Endothelial cell of umbilical vein (primary cell): ENCODE data around the gene ST6GAL1. TPM values are rescaled to one million over a fixed set of nuclear protein-coding genes. Genes with fewer than 3 reads are reported as not detected.

Experiments
- BruUV-seq: library from RNA; stranded (reverse); fragments of 400-500 nt; replicated peaks from 2 replicates; lab custom pipeline; 2021; lab: Mats Ljungman, UMichigan
- CTCF ChIA-PET: fragments of 300-600, 350-600 bp; sonication (Branson Sonifier 250); formaldehyde crosslinking; loops from one replicate; lab custom pipeline; 2021; ENCODE audit warnings: antibody characterized with exemption, inconsistent platforms; lab: Charles Lee
- POLR2A ChIA-PET: fragments of 300-600, 350-600 bp; sonication (Branson Sonifier 250); formaldehyde crosslinking; loops from one replicate; lab custom pipeline; 2021; ENCODE audit warnings: antibody characterized with exemption, inconsistent platforms; lab: Charles Lee
- DNase-seq: peaks from one replicate; pipeline ENCODE4 v3.0.0-alpha.2; 2011; ENCODE audit warnings: low read depth, low spot score
- FAIRE-seq: peaks from 2 replicates; lab custom pipeline; 2011; peaks lifted over from hg19 to GRCh38; lab: Jason Lieb, UNC
- H2AFZ ChIP-seq: 2 replicates; pipeline ENCODE4 v1.6.0; 2012; ENCODE audit warnings: low read depth, low read length, control low read depth, inconsistent platforms
- H3K27ac ChIP-seq: 2 replicates; pipeline ENCODE4 v1.5.1; 2011; ENCODE audit warnings: low read depth, mild to moderate bottlenecking, control low read depth, low read length, moderate library complexity; ENCODE audit not compliant: insufficient read depth
- H3K27me3 ChIP-seq, 2 experiments: 2 replicates each; pipeline versions ENCODE4 v1.6.0 to v1.6.1; 2011; ENCODE audit warnings: low read length in 2 of 2, mixed read lengths in 1 of 2; ENCODE audit not compliant: control insufficient read depth in 2 of 2, insufficient read depth in 2 of 2
- H3K36me3 ChIP-seq, 2 experiments: 2 replicates in 1 of 2; 3 replicates in 1 of 2; pipeline ENCODE4 v1.5.1; 2011; ENCODE audit warnings: low read length in 2 of 2, mild to moderate bottlenecking in 1 of 2, moderate library complexity in 1 of 2; ENCODE audit not compliant: control insufficient read depth in 2 of 2, insufficient read depth in 2 of 2; ENCODE audit errors: extremely low read depth in 1 of 2
- H3K4me1 ChIP-seq: 3 replicates; pipeline ENCODE4 v1.5.1; 2011; ENCODE audit warnings: mild to moderate bottlenecking, low read length; ENCODE audit not compliant: control insufficient read depth, insufficient read depth; ENCODE audit errors: extremely low read depth
- H3K4me2 ChIP-seq: 2 replicates; pipeline ENCODE4 v1.6.1; 2011; ENCODE audit warnings: low read length, control low read depth, mixed read lengths; ENCODE audit not compliant: insufficient read depth
- H3K4me3 ChIP-seq, 3 experiments: fragments of 200-600 bp in 1 of 3; sonication (generic), shearing (Covaris generic) in 1 of 3; replicated peaks in 1 of 3; 2 replicates each; pipeline ENCODE4 v1.5.1; 2011 to 2016; ENCODE audit warnings: control low read depth in 3 of 3, low read length in 3 of 3, mild to moderate bottlenecking in 2 of 3, inconsistent platforms in 1 of 3, low read depth in 1 of 3, moderate library complexity in 1 of 3; ENCODE audit not compliant: insufficient read depth in 1 of 3
- H3K79me2 ChIP-seq: 2 replicates; pipeline ENCODE4 v1.6.0; 2012; ENCODE audit warnings: low read length, inconsistent platforms; ENCODE audit not compliant: control insufficient read depth, insufficient read depth
- H3K9ac ChIP-seq: replicated peaks from 2 replicates; pipeline ENCODE3; 2011; ENCODE audit warnings: low read length, control low read depth; ENCODE audit not compliant: insufficient read depth; ENCODE audit errors: extremely low read depth
- H3K9me1 ChIP-seq: replicated peaks from 3 replicates; pipeline ENCODE4 v1.6.0; 2011; ENCODE audit warnings: mild to moderate bottlenecking, low read length; ENCODE audit not compliant: control insufficient read depth, insufficient read depth; ENCODE audit errors: extremely low read depth
- H3K9me3 ChIP-seq: replicated peaks from 2 replicates; pipeline ENCODE4 v1.5.1; 2012; ENCODE audit warnings: low read length, inconsistent platforms; ENCODE audit not compliant: control insufficient read depth, insufficient read depth
- H4K20me1 ChIP-seq: replicated peaks from 2 replicates; pipeline ENCODE3; 2011; ENCODE audit warnings: mild to moderate bottlenecking, low read length; ENCODE audit not compliant: control insufficient read depth, insufficient read depth; ENCODE audit errors: extremely low read depth
- EZH2 ChIP-seq: IDR thresholded peaks from 2 replicates; pipeline ENCODE4 v1.6.1; 2012; ENCODE audit warnings: borderline replicate concordance, low read depth, mild to moderate bottlenecking, moderate library complexity, low read length, inconsistent platforms; ENCODE audit not compliant: severe bottlenecking
- FOS ChIP-seq: IDR thresholded peaks from 2 replicates; pipeline ENCODE4 v1.6.1; 2011; ENCODE audit warnings: mild to moderate bottlenecking, low read length, moderate library complexity, borderline replicate concordance; ENCODE audit not compliant: insufficient read depth
- GATA2 ChIP-seq: IDR thresholded peaks from 2 replicates; pipeline ENCODE4 v1.7.0; 2011; ENCODE audit warnings: low read depth, mild to moderate bottlenecking, moderate library complexity, mixed read lengths, low read length; ENCODE audit not compliant: insufficient read length, insufficient read depth
- JUN ChIP-seq: IDR thresholded peaks from 2 replicates; pipeline ENCODE4 v1.6.1; 2011; ENCODE audit warnings: borderline replicate concordance, low read depth; ENCODE audit not compliant: insufficient read length, insufficient read depth
- MYC ChIP-seq: IDR thresholded peaks from one replicate; pipeline ENCODE4 v1.6.1; 2011; ENCODE audit warnings: mild to moderate bottlenecking, low read depth, low read length
- POLR2A ChIP-seq: IDR thresholded peaks from 2 replicates; pipeline ENCODE4 v1.6.1; 2012; ENCODE audit warnings: low read depth, mild to moderate bottlenecking, control low read depth, low read length
- POLR2AphosphoS5 ChIP-seq: IDR thresholded peaks from 2 replicates; pipeline ENCODE4 v1.6.1; 2012; ENCODE audit warnings: low read depth, mild to moderate bottlenecking, control low read depth, low read length, moderate library complexity; ENCODE audit not compliant: insufficient read depth
- dilution Hi-C: fragments of 300-500 bp; cut with MboI; formaldehyde crosslinking; loops from one replicate; pipeline ENCODE4 v1.15.0; 2019; ENCODE audit warnings: low sequenced_read_pairs; ENCODE audit not compliant: extremely low pct_ligation_motif_present
- intact Hi-C: fragments of 100-400 bp; cut with micrococcal nuclease; formaldehyde crosslinking; loops from one replicate; pipeline ENCODE4 v1.10.0; 2022
- polyA plus RNA-seq, 4 experiments: library from polyadenylated mRNA; depleted of rRNA in 3 of 4; stranded (reverse) in 3 of 4; unstranded in 1 of 4; fragments of >200 nt; gene quantifications; 2 replicates each; pipeline versions ENCODE4 v1.2.1 to v1.2.3, GENCODE V29; 2011 to 2012; ENCODE audit warnings: missing spikeins in 1 of 4
- total RNA-seq: library from RNA; stranded (reverse); gene quantifications from 2 replicates; pipeline ENCODE4 v1.2.3, GENCODE V29; 2021
- TF ChIP-seq, protein P1 (sequence below): IDR thresholded peaks from 2 replicates; pipeline ENCODE4 v1.6.1; 2011; ENCODE audit not compliant: insufficient read depth, insufficient read length
- TF ChIP-seq, protein P2 (sequence below), 2 donors: IDR thresholded peaks; 1 replicate in 1 of 2; 2 replicates in 1 of 2; pipeline ENCODE4 v1.5.1; 2011; ENCODE audit warnings: low read length in 2 of 2, mild to moderate bottlenecking in 2 of 2, moderate library complexity in 2 of 2, control low read depth in 1 of 2, inconsistent platforms in 1 of 2, low read depth in 1 of 2; ENCODE audit not compliant: insufficient read depth in 1 of 2; ENCODE audit errors: extremely low read depth in 1 of 2

The ST6GAL1 gene
- total and polyA plus RNA-seq, 2 donors (not counting 3 experiments of a cell fraction or from before 2014, with no cell fraction given), result 63.9 to 101 TPM

DNA sequence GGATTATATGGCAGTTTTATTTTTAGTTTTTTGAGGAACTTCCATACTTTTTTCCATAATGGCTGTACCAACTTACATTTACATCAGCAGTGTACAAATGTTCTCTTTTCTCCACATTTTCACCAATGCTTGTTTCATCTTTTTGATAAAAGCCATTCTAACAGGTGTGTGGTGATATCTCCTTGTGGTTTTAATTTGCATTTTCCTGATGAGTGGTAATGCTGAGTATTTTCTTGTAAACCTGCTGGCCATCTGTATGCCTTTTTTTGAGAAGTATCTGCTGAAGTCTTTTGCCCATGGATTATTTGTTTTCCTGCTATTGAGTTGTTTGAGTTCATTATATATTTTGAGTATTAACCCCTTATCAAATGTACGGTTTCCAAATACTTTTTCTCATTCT, 158.4 kb downstream of the ST6GAL1 start:
- FAIRE-seq (no peak), DNase-seq (no peak)
- dilution Hi-C loops (no loop called here), intact Hi-C loops (loop anchor here (10.0 kb wide), 1 partner anchor 984 kb away; the partner anchor contains the start of gene ETV5)
- ChIA-PET CTCF (no interaction called here), POLR2A (no interaction called here)
- Histone ChIP-seq H3K36me3 (no peaks in the 10 kb centered on the region), H3K27me3 (no peaks in the 10 kb centered on the region), H3K4me3 (no peak overlapping the region), H4K20me1 (no peaks in the 10 kb centered on the region), H3K4me2 (no peak overlapping the region), H3K9me3 (no peaks in the 10 kb centered on the region), H3K27ac (no peak overlapping the region), H3K9ac (no peak overlapping the region), H3K4me1 (peaks cover 14% of the 10 kb centered on the region), H3K79me2 (no peaks in the 10 kb centered on the region), H2AFZ (no peak overlapping the region), H3K9me1 (no peaks in the 10 kb centered on the region)
- TF ChIP-seq POLR2A (no peak), EZH2 (no peak), GATA2 (no peak), JUN (no peak), POLR2AphosphoS5 (no peak), MYC (no peak), FOS (no peak)
- TF ChIP-seq, protein P1, sequence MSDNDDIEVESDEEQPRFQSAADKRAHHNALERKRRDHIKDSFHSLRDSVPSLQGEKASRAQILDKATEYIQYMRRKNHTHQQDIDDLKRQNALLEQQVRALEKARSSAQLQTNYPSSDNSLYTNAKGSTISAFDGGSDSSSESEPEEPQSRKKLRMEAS, result no peak
- TF ChIP-seq, protein P2, sequence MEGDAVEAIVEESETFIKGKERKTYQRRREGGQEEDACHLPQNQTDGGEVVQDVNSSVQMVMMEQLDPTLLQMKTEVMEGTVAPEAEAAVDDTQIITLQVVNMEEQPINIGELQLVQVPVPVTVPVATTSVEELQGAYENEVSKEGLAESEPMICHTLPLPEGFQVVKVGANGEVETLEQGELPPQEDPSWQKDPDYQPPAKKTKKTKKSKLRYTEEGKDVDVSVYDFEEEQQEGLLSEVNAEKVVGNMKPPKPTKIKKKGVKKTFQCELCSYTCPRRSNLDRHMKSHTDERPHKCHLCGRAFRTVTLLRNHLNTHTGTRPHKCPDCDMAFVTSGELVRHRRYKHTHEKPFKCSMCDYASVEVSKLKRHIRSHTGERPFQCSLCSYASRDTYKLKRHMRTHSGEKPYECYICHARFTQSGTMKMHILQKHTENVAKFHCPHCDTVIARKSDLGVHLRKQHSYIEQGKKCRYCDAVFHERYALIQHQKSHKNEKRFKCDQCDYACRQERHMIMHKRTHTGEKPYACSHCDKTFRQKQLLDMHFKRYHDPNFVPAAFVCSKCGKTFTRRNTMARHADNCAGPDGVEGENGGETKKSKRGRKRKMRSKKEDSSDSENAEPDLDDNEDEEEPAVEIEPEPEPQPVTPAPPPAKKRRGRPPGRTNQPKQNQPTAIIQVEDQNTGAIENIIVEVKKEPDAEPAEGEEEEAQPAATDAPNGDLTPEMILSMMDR (IDR thresholded peaks at IDR 0.05; ENCODE audit: extremely low read depth in 1 of 2, insufficient read depth in 1 of 2, low read depth in 1 of 2, low read length in 2 of 2), result no peak
- no TSS peak for BruUV-seq
